GM19238 (cell line): ENCODE data around the gene CYP24A1.

Source experiments
- DNase-seq: peaks from one replicate; pipeline ENCODE4 v3.0.0; 2011; ENCODE audit warnings: low spot score; ENCODE audit not compliant: insufficient read length

Gene CYP24A1

DNA sequence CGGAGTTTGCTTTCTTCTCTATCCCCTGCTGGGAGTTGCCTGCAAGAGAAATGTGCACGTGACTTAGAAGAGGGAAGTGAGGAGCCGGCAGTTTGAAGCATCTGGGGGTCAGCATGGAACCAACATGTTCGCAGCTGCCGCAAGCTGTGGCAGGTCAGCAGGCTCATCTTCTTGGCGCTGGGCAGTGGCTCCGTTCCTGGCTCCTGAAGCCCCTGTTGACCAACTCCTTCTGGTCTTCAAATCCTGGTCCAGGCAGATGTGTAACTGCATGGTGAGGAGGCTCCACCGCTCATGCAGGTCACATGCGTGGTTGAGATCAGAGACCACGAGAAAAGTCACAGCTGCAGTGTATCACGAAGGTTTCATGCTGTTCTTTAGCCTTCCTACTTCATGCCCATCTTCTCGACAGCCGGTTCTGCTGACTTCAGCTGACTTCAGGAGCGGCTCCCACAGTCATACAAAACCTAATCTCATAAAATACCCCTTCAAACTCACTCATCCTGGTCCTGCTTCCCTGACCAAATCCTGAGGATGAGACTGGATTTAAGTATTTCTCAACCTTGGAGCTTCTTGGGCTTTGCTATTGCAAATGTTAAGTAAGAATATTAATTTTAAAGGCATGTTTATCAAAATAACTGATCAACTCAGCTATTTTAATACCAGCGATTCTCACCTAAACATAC is 58.5 kb downstream of the CYP24A1 start:
- DNase-seq, result no peak

DNA sequence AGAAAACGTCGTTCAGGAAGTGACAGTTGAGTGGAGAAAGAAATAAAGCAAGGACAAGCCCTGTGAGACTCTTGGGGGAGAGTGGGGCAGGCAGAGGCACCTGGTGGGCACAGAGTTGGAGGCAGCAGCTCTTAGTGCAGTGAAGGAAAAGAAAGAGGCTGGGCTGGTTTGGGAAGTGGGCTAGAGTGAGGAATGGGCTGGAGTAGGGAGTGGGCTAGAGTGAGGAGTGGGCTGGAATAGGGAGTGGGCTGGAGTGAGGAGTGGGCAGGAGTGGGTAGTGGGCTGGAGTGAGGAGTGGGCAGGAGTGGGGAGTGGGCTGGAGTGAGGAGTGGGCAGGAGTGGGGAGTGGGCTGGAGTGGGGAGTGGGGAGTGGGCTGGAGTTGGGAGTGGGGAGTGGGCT is 59.7 kb downstream of the CYP24A1 start:
- no peak for DNase-seq

DNA sequence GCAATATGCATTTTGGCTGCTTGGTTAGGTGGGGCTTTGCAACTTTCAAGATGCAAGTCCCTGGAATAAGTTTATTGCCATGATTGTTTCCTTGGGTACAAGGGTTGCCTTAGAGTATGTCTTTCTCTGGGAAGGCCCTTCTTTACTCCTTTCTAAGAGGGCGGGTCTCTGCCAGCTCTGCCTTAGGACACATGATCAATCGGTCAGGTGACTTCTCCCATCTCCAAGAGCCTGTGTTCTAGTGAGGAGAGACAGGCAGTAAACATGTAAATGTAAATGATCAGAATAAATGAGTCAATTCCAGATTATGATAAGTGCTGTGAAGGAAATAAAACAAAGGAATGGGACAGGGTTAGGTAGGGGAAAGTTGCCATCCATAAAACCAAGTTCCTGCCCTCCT is 60.2 kb downstream of the CYP24A1 start:
- no peak for DNase-seq

DNA sequence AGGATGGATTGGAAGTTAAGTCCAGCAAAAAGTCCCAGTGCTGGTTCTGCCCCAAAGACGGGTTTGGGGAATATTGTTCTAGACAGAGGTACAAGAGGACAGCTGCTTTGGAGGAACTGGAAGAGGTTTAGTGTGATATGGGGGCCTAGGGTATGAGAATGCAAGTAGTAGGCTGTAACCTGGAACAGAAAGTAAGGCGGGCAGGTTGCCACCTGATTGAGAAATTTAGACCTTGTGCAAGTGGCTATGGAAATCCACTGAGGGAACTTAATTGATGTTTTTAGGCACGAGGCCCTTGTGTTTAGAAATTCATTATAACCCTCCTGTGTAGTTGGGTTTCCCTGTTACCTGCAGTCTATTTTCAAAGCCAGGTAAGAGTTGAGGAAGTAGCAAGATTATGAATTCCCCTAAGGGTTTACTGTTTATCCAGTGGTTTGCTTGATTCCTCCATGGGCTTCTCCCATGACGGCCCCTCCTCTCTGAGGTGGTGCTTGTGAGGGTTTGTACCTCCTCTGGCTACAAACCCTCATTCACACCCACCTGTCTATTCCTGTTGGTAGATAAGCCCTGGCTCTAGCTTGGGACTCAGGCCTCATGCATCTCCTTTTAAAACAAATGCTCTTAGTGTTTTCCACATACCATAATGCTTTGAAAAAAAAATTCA is 61.4 kb downstream of the CYP24A1 start:
- DNase-seq, result no peak

DNA sequence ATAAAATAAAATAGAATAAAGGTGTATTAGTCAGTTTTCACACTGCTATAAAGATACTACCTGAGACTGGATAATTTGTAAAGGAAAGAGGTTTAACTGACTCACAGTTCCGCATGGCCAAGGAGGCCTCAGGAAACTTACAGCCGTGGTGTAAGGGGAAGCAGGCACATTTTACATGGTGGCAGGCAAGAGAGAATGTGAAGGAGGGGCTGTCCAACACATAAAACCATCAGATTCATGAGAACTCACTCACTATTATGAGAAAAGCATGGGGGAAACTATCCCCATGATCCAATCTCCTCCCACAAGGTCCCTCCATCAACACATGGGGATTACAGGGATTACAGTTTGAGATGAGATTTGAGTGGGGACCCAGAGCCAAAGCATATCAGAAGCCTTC is 62.3 kb downstream of the CYP24A1 start:
- DNase-seq, result no peak

DNA sequence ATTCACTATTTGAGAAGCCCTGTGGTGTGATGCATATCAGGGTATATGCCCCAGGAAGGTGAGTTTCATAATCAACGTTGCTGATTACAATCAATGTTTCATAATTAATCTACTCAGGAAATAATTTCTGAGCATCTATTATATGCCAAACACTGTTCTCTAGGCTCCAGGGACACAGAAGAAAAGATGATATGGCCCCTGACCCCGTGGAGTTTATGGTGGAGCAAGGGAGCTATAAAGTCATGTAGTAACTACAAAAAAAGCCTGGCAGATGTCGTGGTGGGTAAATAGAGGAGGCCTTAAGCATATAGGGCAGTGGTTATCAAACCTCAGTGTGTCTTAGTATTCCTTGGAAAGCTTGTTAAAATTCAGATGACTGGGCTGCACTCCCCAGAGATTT is 63.3 kb downstream of the CYP24A1 start:
- DNase-seq, result no peak

DNA sequence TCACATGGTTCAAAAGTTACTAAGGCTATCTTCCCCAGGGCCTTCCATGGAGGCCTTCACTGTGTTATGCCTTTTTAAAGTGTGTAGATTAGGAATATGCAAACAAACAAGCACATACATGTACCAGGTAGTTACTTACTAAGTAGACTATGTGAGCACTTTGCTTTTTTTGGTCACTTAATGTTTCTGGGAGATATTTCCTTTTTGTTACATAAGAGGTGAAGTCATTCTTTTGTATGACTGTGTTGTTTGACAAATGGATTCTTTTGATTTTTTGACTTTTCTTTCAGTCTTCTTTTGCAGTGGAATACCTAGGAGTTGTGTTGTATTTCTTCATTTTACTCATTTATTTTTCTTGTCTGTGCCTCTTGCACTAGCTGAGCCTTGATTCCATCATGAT is 63.7 kb downstream of the CYP24A1 start:
- DNase-seq, result no peak

DNA sequence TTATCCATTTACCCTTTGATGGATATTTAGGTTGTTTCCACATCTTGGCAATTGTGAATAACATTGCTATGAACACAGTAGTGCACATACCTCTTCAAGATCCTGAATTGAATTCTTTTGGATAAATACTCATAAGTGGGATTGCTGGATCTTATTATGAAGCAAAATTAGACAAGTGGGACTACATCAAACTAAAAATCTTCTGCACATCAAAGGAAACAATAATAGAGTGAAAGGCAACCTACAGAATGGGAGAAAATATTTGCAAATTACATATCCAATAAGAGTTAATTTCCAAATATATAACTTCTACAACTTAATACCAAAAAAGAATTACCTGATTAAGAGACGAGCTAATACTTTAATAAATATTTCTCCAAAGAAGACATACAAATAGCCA is 65.0 kb downstream of the CYP24A1 start:
- no peak for DNase-seq

DNA sequence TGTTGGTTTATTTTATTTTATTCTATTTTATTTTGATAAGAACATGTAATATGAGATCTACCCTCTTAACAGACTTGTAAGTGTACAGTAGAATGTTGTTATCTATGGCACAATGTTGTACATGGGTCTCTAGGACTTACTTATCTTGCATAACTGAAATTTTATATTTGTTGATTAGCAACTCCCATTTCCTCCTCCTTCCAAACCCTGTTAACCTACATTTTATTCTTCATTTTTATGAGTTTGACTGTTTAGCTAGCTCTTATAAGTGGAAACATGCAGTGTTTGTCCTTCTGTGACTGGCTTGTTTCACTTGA is 65.5 kb downstream of the CYP24A1 start:
- no peak for DNase-seq

DNA sequence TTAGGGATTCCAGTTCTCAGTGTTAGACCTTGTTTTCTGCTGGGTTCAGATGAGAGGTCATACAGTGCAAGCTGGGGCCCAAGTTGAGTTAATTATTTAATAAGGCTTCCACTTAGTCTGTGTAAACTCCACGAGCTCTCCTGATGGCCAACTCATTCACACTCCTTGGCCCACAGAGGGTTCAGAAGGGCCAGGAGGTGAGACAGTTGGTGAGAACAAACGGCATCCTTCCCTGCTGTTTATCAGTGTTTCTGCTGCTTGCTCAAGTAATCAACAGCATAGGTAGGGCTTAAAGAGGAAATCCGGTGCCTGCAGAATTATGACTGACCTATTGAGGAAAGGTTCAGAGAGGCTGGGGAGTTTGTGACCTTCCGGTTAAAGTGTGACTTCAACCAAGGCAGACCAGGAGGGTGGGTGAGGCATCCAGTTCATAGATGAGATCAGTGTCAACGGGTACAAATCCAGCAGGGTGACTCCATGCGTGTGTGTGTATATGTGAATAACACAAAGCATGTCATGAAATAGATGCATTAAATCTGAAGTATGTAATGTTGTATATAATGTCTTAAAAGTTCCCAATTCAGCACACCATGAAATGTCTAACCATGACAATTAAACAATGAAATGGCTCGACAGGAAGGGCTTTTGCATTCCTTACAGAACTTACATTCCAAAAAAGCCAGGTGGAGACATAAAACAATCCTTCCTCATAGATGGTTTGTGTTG is 66.0 kb downstream of the CYP24A1 start:
- no peak for DNase-seq

DNA sequence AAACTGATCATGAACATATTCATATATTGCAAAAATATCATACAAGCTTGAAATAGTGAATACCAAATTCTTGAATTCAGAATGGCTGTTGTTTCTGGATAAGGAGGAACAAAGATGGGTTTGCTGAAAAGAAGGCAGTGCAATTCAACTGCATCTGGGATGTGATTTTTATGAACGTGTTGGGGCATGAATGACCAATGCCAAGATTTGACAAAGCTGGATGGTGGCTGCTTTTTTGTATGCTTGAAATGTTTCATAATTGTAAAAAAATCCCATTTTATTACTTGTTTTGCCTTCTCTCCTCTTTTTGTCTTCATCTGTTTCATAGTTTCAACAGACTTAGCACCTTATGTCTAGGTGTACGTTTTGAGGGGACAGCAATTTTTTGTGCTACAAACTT is 66.6 kb downstream of the CYP24A1 start:
- DNase-seq, result no peak

DNA sequence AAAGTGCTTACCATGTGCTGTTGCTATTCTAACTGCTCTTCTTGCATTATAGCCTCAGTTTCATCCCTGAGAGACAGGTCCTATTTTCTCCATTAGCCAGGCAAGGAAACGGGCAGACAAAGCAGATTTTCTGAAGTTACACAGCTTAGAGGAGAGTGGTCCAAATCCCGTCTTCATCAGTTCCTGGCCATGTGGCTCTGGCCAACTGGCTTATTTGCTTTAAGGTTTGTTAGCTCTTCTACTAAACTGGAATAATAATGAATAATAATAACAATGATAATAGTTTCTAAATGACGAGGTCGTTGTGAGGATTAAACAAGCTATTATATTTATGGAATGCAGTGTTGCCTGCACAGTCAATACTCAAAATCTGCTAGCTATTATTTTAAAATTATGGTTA is 67.6 kb downstream of the CYP24A1 start:
- no peak for DNase-seq

DNA sequence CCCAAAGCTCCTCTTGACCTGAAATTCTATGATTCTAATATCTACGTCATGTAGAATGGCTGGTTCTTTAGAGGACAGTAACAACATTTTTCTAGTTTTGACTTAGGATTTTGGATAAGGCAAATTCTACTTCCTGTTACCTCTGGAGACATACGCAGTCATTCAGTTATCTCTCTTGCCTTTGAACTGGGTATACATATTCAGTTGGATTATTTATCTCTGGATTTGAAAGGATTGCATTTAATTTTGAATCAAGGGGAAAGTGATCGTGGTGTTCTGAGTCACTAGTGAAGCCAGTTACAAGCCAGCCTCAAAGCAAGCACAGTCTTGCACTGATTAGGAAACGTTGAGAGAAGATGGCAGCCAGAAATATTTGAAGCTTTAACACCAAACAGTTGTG is 68.1 kb downstream of the CYP24A1 start:
- no peak for DNase-seq

DNA sequence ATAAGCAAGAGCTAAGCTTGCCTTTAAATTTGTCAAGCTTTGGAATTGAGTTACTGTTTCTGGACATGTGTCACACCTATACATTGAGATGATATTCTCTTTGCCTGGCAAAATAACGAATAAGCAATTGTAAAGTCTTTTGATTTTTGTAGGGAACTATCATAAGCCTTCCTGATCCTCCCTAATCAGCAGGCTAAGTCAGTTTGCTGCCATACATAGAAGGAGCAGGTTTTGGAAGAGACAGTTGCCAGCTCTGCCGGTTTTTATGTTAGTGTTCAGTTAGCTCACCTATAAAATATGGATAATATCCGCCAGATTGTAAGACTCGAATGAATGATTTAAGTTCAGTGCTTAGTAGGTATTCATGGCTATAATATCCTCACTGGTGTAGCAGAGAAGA is 69.0 kb downstream of the CYP24A1 start:
- no peak for DNase-seq

DNA sequence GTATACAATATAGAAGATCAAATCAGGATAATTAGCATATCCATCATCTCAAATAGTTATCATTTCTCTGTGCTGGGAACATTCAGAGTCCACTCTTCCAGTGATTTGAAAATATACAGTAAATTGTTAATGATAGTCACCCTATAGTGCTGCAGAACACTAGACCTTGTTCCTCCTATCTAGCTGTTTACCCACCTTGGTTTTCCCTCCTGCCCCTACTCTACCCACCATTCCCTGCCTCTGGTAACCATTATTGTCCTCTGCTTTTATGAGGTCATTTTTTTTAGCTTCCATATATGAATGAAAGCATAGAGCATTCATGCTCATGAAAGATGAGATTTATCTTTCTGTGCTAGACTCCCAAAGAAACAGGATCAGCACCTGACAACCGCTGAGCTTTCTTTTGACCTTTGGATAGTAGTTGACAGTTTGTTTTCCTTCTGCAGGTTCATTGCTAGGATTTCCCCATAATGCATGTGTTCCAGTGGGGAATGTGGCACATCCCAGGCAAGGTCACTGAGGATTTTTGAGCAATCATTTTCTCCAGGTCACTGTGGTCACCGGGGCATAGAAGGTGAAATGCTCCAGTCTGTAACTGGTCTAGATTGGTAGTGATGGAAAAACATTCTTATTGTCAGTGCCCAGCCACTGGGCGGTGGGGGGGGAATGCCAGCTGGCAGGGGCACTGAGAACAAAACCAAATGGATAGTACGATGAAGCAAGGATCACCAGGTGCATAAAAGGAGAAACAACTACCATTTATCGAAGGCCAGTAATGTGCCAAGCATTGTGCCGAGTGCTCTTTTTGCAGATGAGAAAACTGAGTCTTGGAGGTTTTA is 69.8 kb downstream of the CYP24A1 start:
- DNase-seq, result no peak
